GM19099 (cell line): ENCODE results near the gene HIVEP3.

Experiments used
- POLR2A ChIP-seq: IDR thresholded peaks from 3 replicates; pipeline ENCODE4 v1.6.1; 2011; ENCODE audit warnings: low read depth; ENCODE audit not compliant: insufficient read length; ENCODE audit errors: extremely low read depth

Gene HIVEP3

DNA sequence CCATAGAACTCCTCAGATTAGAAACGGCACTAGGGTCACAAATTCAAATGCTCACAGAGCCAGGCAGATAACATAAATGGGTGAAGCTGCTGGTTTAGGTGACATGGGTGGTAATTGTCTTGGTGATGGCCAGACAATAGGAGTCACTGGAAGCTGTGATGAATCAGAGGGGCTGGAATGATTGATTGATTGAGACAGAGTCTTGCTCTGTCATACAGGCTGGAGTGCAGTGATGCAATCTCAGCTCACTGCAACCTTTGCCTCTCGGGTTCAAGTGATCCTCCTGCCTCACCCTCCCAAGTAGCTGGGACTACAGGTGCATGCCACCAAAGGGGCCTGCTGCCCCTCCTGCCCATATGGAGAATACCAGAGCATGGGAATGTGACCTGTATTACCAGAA lies 63.0 kb downstream of the HIVEP3 start:
- no peak for TF ChIP-seq POLR2A

GRCh38 chr1:41853907-41854306 lies 64.8 kb downstream of the HIVEP3 start:
- TF ChIP-seq POLR2A = no peak

GRCh38 chr1:41852091-41852490 lies 66.6 kb downstream of the HIVEP3 start:
- TF ChIP-seq POLR2A = no peak

DNA sequence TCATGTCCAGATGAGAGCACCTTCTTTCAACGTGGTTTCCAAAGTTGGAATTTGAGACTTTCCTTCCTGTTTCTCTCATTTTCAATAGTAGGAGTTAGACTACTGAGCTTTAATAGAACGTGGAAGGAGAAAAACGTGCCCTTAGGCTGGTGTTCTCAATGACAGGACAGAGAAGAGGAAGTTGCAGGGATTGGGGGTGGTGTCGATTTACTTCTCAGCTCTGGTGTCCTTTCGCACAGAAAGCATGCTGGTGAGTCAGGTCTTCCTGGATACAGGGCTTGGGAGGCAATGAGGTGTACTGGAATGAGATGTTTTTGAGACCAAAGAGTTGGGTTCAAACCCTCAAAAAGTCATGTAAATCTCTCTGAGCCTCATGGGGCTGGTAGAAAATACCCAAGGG lies 67.1 kb downstream of the HIVEP3 start:
- TF ChIP-seq POLR2A = no peak

DNA sequence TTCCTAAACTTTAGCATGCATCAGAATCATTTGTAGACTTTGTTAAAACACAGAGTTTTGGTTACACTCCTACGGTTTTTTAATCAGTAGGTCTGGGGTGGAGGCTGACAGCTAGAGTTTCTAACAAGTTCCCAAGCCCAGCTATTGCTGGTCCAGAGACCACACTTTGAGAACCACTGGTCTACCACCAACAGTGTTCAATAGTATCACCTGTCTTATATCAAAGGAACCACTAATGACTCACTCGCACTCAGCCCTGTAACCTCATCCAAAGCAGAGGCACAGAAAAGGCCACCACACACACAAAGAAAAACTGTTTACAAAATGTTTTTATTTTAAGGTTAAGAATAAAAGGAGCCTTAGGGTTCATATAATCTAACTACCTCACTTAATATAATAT lies 68.7 kb downstream of the HIVEP3 start:
- no peak for TF ChIP-seq POLR2A

DNA sequence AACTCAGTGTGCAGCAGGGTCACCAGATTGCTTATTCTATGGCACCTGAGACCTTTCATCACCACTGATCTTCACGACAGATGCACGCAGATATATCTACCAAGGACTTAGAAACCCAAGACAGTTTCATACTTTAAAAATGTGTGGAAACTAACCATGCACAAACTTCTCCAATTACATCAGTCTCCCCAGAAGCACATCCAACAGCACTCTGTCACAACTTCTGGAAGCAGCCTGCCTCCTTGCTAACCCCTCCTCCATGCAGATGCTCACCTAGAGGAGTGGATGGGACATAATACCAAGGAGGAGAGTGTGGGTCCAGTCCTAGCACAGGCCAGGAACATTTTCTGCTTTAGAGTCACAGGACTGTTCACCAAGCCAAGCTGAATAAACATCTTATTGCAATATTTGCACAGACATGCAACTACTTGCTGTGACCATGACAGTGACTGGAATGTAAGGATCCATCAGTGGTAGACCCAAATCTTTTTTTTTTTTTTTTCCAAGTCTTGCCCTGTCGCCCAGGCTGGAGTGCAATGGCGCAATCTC lies 69.4 kb downstream of the HIVEP3 start:
- TF ChIP-seq POLR2A = no peak

DNA sequence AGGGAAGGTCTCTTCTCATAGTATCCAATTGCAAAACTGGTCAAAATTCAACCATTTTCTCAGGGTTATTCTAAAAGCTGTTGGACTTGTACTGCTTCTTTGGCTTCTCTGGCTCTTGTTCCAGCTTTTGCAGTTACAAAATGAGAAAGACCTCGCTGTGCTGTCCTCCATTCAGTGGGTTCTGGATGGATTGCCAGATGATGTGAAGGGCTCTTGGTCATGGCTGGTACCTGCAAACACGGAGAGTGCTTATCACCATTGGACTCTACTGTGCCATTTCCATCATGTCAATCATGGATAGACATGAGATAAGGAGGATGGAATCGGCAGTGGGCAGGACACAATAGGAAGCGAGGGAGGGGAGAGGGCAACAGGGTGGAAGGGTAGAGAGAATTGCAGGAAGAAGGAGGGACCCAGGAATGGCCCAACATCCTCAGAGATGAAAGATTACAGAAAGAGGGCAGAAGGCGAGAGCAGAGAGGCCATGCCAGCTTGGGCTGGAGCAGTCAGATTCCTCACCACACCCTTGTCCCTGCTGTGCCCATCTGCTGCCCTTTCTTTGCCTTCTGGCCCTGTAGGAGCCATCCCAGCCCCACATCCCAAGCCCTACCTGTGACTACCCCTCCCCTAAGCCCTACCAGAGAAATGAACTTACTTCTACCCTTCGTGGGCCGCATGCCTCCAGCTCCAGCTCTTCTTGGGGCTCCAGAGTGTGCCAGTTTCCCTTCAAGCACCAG lies 70.3 kb downstream of the HIVEP3 start:
- no peak for TF ChIP-seq POLR2A

DNA sequence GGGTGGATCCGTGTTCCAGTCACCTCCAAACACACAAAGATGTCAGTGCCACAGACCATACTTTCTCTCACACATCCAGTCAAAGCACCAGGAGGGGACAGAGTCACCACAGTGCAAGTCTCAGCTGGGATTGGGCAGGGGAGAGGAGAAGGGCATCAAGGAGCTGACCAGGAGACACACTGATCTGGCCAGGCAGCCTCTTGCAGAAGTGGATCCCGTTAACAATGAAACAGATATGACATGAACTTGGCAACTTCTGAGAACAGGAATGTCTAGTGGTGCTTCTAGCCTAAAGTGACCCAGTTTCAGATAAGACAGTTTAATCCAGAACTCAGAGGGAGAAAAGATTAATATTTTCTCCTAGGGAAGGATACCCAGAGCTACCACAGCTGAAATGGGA lies 71.0 kb downstream of the HIVEP3 start:
- TF ChIP-seq POLR2A = no peak

GRCh38 chr1:41846625-41847405 lies 71.9 kb downstream of the HIVEP3 start:
- TF ChIP-seq POLR2A = no peak

GRCh38 chr1:41844781-41845272 lies 73.9 kb downstream of the HIVEP3 start:
- TF ChIP-seq POLR2A = no peak

DNA sequence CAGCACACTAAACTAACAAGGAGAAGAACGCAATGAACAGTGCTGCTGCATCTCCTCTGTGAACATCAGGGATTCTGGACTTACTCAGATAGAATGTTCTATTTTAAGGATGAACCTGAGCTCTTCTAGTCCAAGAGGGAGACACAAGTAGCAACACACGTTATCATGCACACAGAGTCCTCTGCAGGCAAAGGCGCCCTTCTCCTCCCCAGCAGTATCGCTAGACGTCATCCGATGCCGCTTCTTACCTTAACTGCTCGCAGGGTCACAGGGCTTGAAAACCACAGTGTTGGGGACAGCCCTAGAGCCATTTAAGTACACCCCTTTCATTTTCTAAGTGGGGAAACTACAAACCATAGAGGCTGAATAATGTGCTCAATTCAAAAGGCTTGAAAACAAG lies 74.5 kb downstream of the HIVEP3 start:
- no peak for TF ChIP-seq POLR2A

DNA sequence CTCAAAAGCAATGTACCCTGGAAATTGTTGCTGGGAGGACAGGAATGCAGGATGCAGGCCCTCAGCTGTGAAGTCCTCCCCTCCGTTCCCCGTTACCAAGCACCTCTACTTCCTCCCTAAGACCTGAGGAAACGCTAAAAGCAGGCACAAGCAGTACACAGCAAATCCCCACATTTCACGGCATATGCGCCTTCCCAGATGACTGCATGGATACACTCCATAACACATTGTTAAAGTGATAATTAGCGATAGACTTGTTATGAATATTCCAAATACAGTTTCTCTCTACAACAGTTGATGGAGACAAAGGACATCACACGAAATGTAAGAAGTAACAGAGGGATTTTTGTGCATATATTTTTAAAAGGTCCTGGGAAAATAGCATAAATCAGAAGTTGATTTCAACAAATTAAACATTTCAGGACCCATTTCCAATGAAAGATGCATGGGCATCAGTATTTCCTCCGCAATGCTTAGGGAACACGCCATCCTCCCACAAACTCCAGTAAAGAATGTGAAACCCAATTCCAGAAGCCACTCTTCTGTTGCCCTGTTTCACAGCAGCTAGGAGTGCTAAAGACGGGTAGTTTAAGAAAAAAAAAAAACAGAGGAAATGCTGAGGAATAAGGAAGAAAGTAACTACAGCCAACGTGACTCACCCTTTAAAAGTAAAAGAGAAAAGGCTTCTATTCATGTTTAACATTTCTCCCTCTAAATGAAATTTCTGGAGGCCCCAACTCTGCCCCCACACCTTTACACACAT lies 75.5 kb downstream of the HIVEP3 start:
- no peak for TF ChIP-seq POLR2A

GRCh38 chr1:41842326-41842725 lies 76.4 kb downstream of the HIVEP3 start:
- no peak for TF ChIP-seq POLR2A

DNA sequence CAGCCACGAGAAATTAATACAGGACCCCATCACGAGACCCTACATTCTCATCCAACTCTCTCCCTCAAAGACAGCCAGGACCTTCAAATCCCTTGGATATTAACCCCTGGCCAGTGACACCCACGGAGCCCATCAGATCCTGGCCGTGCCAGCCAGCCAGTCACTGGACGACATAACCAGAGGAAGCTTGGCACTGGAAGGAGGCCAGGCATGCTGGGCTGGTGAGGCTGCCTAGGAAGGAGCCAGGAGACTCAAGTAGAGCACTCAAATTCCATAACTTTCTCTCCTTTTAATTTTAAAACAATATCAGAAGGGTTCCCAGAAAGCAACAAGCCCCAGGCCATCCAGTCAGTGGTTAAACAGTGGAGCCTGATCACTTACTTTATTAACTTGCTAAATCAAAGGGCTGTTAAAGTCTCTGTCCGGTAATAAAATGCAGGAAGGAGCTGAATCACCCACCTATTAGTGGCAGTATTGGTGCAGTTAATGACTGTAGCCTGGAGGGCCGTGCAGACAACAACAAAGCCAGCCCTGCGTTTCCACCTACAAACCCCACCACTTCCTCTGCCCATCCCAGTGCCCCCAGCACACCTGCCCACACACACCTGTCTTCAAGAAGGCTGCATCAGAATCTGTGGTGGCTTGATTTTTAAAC lies 78.0 kb downstream of the HIVEP3 start:
- no peak for TF ChIP-seq POLR2A

- no peak for TF ChIP-seq POLR2A
These were observed 80.5 kb downstream of the HIVEP3 start for GRCh38 chr1:41838266-41838665.

GRCh38 chr1:41837691-41838090 lies 81.0 kb downstream of the HIVEP3 start:
- TF ChIP-seq POLR2A = no peak
